GM21825 (cell line): ENCODE results near the gene TMEM18.
"Not testable (repeated sequence)": the region's sequence is repeated elsewhere in the genome, so short reads cannot be mapped to it uniquely, and the experiment has no call there.

Experiments
- ATAC-seq: cut with Tn5 transposase; IDR thresholded peaks from one replicate; pipeline ENCODE4 v1.9.1; 2021; ENCODE audit warnings: mild to moderate bottlenecking, moderate library complexity; ENCODE audit not compliant: unreplicated experiment

TMEM18 gene

DNA sequence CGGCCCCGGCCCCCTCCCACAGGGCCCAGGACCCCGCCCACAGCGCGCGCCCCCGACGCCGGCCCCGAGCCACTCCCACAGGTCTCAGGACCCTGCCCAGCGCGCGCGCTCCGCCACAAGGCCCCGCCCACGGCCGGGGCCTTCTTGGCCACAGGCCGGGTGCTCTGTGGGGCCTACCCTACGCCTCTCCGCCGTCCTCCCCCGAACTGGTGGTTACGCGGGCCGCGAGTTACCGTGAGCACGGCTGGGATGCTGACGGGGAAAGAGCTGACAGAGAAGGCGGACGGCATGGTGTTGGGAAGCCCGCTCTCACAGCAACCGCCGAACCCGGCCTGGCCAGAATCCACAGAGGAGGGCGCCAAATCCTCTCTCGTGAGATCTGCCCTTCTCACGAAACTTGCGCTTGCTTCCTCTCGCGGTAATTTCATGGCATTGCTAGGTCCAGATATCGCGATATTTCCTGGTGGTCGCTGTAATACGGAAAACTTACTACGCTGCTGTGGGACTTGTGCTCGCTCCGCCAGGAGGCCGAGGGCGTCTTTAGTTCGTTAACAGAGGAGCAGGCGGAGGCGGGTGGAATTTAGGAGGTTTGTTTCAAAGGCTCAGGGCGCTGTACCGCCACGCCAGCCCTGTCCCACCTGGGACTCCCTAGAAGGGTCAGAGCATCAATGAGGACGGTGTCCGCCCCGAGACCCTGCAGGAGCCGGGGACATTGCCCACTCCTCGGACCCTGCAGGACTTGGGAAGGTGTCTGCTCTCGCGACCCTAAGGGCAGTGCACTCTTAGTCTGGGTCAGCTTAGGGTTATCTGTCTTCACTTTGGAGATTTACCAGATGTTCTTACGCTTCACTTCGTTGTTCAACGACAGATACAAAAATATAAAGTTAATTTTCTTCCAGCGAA, at the start of gene TMEM18:
TMEM18 (minus strand) TSS at position 351 of the 903 bp plus-strand sequence; CDS start at position 290, 61 bp downstream.
- ATAC-seq, result peak; percentile 51

GRCh38 chr2:726169-726568, 49.0 kb upstream of the TMEM18 start:
- ATAC-seq, result peak; percentile 79

- ATAC-seq, result no peak
Observed at GRCh38 chr2:725468-725867, 48.3 kb upstream of the TMEM18 start.

DNA sequence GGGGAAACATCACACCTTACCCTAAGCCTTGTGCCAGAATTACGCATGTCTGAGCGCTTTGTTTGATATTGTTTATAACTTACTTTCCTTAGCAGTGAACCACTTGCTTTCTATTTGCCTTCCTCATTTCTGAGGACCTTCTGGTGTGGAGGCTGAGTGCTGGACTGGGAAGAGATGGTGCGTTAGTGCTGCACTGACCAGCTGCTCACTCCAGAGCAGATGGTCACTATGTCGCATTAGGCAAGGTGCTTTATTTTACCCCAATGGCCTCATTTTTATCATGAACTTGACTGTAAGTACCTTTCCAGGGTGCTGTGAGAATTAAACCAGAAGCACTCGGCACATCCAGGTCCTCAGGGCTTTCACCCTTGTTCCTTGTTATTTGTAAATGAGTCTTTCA, 46.6 kb upstream of the TMEM18 start:
- ATAC-seq, result no peak

DNA sequence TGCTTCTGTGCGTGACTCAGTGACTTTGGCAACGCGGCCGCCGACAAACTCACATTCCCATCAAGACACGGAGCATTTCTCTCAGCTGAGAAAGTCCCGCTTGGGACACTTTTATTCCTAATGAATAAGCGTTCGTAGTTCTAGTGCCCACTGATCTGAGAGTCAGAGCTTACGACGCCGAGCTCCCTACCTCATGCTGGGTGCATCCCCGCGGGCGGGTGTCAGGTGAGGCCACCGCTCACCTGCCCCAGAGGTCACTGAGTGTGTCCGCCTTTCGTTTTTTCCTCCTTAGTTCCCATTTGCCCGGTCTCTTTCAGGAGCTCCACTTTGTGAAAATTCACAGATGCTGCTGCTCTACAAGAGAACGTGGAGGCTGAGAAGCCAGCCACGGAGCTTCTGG, 43.6 kb upstream of the TMEM18 start:
- ATAC-seq, result no peak

DNA sequence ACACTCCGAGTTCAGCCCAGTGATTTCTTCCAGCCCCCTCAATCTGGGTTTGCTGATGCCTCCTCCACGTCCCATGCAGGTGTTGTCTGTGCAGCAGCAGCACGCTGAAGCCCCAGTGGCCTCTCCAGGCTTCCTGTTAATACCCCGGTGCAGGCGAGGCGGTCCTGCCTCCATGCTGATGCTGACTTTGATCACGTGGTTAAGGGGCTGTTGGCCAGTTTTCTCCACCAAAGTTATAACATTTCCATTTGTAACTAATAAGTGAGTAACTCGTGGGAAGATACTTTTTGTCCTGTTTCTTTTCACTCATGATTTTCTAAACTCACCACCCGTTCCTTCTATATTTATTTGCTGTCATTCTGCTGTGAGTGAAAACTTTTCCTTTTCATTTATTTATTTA, 42.5 kb upstream of the TMEM18 start:
- no peak for ATAC-seq

- ATAC-seq, result no peak
Observed at GRCh38 chr2:719191-719590, 42.0 kb upstream of the TMEM18 start.

DNA sequence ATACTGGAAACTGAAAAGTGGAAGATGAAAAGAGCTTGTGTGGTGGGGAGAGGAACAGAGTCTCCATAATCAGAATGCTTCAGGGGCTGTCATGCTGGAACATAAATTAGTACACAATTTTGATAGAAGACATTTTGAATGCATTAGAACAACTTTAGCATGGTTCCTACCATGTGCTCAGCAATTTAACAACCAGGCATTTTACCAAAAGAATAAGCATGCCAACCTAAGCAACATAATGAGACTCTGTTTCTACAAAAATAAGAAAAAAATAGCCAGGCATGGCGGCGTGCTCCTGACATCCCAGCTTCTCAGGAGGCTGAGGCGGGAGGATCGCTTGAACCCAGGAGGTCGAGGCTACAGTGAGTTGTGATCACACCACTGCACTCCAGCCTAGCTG, 40.5 kb upstream of the TMEM18 start:
- no peak for ATAC-seq

DNA sequence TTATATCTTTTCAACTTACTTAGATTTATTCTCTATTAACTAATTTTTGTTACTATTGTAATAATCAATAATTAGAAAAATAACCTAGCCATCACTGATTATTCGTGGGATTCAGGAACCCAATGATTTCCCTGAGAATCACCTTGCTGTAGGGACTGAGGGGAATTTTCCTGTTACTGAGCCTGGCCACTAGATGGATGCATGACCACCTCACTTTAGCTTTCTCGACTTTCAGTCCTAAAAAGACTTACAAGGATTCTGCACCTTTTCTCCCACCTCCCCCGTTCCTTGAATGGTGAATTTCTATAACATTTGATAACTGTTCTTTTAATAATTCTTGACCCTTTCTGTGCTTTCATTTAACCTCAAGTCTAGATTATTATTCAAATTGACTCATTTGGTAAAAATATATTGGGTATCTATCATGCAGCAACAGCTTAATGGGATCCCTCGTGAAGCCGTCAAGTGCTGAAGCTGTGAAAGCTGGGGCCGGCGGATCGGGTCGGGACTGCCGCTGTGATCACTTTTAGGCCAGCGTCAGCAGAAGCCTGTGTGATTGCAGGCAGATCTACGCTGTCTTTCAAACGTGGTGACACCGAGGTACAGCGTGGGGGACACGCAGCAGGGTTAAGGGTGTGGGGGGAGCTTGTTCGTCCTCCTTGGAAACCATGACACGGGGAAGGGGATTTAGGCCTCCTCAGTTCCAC, 38.8 kb upstream of the TMEM18 start:
- ATAC-seq, result no peak

- no peak for ATAC-seq
Observed at GRCh38 chr2:715038-715437, 37.8 kb upstream of the TMEM18 start.

- ATAC-seq, result peak; percentile 99
Observed at GRCh38 chr2:714005-714741, 37.0 kb upstream of the TMEM18 start.

- ATAC-seq, result no peak
Observed at GRCh38 chr2:710867-711665, 33.9 kb upstream of the TMEM18 start.

- ATAC-seq, result no peak
Observed at GRCh38 chr2:709138-709765, 32.0 kb upstream of the TMEM18 start.

- ATAC-seq, result no peak
Observed at GRCh38 chr2:708667-709066, 31.5 kb upstream of the TMEM18 start.

- peak; percentile 95 for ATAC-seq
Observed at GRCh38 chr2:705971-706511, 28.8 kb upstream of the TMEM18 start.

- not testable (repeated sequence) for ATAC-seq
Observed at GRCh38 chr2:702765-703164, 25.6 kb upstream of the TMEM18 start.

DNA sequence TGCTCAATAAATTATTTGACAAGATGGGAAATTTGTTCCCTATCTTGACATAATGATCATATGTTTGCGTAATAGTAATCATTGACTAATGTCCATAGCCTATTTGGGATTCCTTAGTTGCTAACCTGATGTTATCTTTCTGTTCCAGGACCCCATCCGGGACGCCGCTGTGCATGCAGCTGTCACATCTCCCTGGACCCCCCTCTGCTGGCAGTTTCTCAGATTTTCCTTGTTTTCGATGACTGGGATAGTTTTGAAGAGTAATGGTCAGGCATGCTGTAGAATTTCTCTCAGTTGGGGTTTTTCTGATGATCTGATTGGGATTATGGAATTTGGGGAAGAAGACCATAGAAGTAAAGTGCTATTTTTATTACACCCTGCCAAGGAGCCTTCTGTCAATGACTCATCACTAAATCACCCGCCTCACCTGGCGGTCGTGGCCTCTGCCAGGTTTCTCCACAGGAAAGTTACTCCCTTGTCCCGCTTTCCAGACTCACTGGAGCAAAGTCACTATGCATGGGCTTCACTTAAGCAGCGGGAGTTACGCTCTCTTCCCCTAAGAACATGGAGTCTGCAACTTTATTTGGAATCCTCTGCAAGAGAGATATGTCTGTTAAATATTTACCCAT, 19.9 kb upstream of the TMEM18 start:
- no peak for ATAC-seq

DNA sequence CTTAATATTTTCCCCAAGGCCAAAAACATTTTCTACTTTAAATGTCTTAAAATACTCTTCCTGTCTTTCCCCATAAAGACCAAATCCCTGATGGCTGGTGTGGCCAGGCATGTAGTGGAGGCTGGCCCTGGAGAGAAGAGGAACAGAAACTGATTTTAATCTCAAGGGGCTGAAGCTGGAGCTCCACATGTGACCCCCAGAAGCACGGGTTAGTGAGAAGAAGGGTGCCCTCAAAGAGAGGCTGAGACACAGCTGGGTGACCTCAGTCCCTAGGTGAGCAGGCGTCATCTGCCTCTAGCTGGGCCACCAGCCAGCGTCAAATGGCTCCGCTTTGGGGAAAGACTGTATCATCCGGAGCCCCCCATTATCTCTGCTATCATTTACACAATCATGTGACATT, 19.3 kb upstream of the TMEM18 start:
- ATAC-seq, result peak; percentile 99

DNA sequence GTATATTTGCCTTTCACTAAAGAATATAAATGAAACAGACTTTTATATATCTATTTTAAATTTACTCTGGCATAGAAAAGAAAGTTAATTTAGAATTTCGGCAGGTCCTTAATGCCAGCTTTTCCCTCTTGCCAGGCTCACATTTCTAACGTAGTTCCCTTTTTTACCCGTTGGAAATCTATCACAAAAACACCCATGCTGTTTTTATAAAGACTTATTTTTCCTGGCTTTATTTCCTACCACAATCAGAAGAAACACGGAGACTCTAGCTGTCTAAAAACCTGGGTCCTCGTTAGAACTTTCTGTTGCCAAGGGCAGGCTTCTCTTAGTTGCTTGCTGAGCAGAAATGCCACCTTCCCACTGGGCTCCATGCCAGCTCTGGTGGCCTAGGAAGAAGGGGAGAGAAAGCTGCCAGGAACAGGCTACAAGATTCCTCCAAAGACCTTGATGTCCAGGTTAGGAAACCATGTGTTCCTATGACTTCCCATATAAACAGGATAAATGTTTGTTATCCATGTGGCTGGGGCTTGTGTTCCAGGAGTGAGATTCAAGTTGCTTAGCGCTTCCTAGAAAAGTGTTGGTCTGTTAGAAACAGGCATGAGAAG, 17.8 kb upstream of the TMEM18 start:
- ATAC-seq, result no peak
